Adrenal gland (tissue), 12 donors: ENCODE results near the gene NEGR1. TPM values are rescaled to one million over a fixed set of nuclear protein-coding genes. Genes with fewer than 3 reads are reported as not detected.

ENCODE experiments used
- DNase-seq, 7 donors: peaks; one replicate each; pipeline ENCODE4 v3.0.0-alpha.2; 2019 to 2020
- H3K27ac ChIP-seq, 5 donors: fragments of 200-600 bp; sonication (generic) in 4 of 5; 1 replicate in 3 of 5; 2 replicates in 2 of 5; pipeline versions ENCODE4 v1.5.1 to v1.8.0; 2016 to 2020; ENCODE audit warnings: mild to moderate bottlenecking in 1 of 5
- H3K27me3 ChIP-seq: fragments of 200-600 bp; 2 replicates; pipeline ENCODE4 v1.8.0; 2021
- H3K36me3 ChIP-seq, 2 donors: fragments of 200-600 bp; replicated peaks in 1 of 2; 1 replicate in 1 of 2; 2 replicates in 1 of 2; pipeline versions ENCODE4 v1.5.1 to v1.8.0; 2018 to 2022
- H3K4me1 ChIP-seq, 2 donors: fragments of 200-600 bp; replicated peaks in 1 of 2; 1 replicate in 1 of 2; 2 replicates in 1 of 2; pipeline versions ENCODE4 v1.5.1 to v1.8.0; 2018 to 2021
- H3K4me3 ChIP-seq, 4 donors: fragments of 200-600 bp; sonication (generic) in 3 of 4; one replicate each; pipeline ENCODE4 v1.5.1; 2016 to 2018
- H3K9me3 ChIP-seq, 3 donors: fragments of 200-600 bp; sonication (generic) in 1 of 3; replicated peaks in 1 of 3; 1 replicate in 2 of 3; 2 replicates in 1 of 3; pipeline versions ENCODE4 v1.5.1 to v1.8.0; 2016 to 2021
- POLR2A ChIP-seq, 2 donors: fragments of 450-650 bp; IDR thresholded peaks; one replicate each; pipeline ENCODE4 v1.6.1; 2017; ENCODE audit warnings: antibody characterized with exemption in 2 of 2, mild to moderate bottlenecking in 2 of 2, moderate library complexity in 1 of 2
- whole genome bisulfite sequencing, 4 donors: extraction: QIAGEN DNeasy Blood & Tissue Kit in 2 of 4; methylation state at CpG; one replicate each; pipeline versions ENCODE4 v1.1.5 to v1.1.7; 2013 to 2017; 5-methylcytosine and 5-hydroxymethylcytosine counted together
- intact Hi-C, 2 donors: fragments of 100-400 bp; cut with DNase I; formaldehyde crosslinking; loops; one replicate each; pipeline versions ENCODE4 v1.14.1 to v1.15.0; 2022 to 2023
- polyA plus RNA-seq, 3 donors: library from polyadenylated mRNA; stranded (reverse); fragments of 200-250 nt in 2 of 3; fragments of 350-450 nt in 1 of 3; fragmentation: Illumina TruSeq in 1 of 3; extraction: RNeasy Lipid Tissue Mini Kit (QIAGEN cat#74804) in 1 of 3; gene quantifications; one replicate each; pipeline ENCODE4 v1.2.3, GENCODE V29; 2013 to 2014
- total RNA-seq, 9 donors: library from RNA; depleted of rRNA in 4 of 9; stranded (reverse); fragments of >200 nt in 4 of 9; fragments of 120-200 nt in 1 of 9; fragmentation: NEBNext Ultra II Directional in 1 of 9; extraction: Animal tissue kit (Norgen Biotek cat#: 25700) in 1 of 9; gene quantifications; one replicate each; pipeline versions ENCODE4 v1.1.0 to v1.2.4, GENCODE V29; 2013 to 2023
- TF ChIP-seq, protein P1 (sequence below), 6 experiments: fragments of 450-650 bp in 4 of 6; fragments of 200-600 bp in 2 of 6; sonication (generic) in 1 of 6; IDR thresholded peaks; 1 replicate in 5 of 6; 2 replicates in 1 of 6; pipeline versions ENCODE4 v1.5.1 to v1.8.0; 2016 to 2021; ENCODE audit warnings: antibody characterized with exemption in 6 of 6, mild to moderate bottlenecking in 2 of 6, moderate library complexity in 1 of 6
- donor health status: healthy with polysubstance abuse.
- donor health status: Bipolar disorder and iron deficiency.
- donor health status: DM: yes; HTN: yes; CAD: no.
- donor health status: DM: no; HTN: no; CAD: no.
- donor health status: DM: no; HTN: no; CAD: no.
- donor health status: DM: yes; HTN: yes; CAD: no.

Gene NEGR1
- total and polyA plus RNA-seq, 12 donors, result 1.1 to 7.4 (median 4.0) TPM

GRCh38 chr1:72322910-72323309 lies 40.6 kb upstream of the NEGR1 start:
- TF ChIP-seq POLR2A (IDR thresholded peaks at IDR 0.05), result no peak
- TF ChIP-seq, protein P1, sequence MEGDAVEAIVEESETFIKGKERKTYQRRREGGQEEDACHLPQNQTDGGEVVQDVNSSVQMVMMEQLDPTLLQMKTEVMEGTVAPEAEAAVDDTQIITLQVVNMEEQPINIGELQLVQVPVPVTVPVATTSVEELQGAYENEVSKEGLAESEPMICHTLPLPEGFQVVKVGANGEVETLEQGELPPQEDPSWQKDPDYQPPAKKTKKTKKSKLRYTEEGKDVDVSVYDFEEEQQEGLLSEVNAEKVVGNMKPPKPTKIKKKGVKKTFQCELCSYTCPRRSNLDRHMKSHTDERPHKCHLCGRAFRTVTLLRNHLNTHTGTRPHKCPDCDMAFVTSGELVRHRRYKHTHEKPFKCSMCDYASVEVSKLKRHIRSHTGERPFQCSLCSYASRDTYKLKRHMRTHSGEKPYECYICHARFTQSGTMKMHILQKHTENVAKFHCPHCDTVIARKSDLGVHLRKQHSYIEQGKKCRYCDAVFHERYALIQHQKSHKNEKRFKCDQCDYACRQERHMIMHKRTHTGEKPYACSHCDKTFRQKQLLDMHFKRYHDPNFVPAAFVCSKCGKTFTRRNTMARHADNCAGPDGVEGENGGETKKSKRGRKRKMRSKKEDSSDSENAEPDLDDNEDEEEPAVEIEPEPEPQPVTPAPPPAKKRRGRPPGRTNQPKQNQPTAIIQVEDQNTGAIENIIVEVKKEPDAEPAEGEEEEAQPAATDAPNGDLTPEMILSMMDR (IDR thresholded peaks at IDR 0.05), result no peak
- Histone ChIP-seq H3K4me3 (no peak overlapping the region), H3K9me3 (no peaks in the 10 kb centered on the region), H3K4me1 (no peaks in the 10 kb centered on the region), H3K27ac (no peak overlapping the region), H3K36me3 (no peaks in the 10 kb centered on the region), H3K27me3 (no peaks in the 10 kb centered on the region)
- 67 to 76% (median 75%) methylated on average over 2 to 3 of the region's 3 CpGs; no CpG with 5 or more reads in 1 of the 4 donors for WGBS, 4 donors
- intact Hi-C loops, result no loop called here
- no peak for DNase-seq

- H3K27me3 ChIP-seq, result no peaks in the 10 kb centered on the region
- WGBS, 4 donors, result 68 to 81% (median 74%) methylated on average over 2 of the region's 2 CpGs
- intact Hi-C loops, result loop anchor here (5.0 kb wide), 1 partner anchor 51 kb away; no protein-coding TSS in a partner anchor
- no peak overlapping the region for H3K27ac ChIP-seq
- H3K36me3 ChIP-seq, result no peaks in the 10 kb centered on the region
- H3K4me1 ChIP-seq, result no peaks in the 10 kb centered on the region
- TF ChIP-seq, protein P1 (IDR thresholded peaks at IDR 0.05), result no peak
- no peak for TF ChIP-seq POLR2A (IDR thresholded peaks at IDR 0.05)
- no peak overlapping the region for H3K4me3 ChIP-seq
- no peaks in the 10 kb centered on the region for H3K9me3 ChIP-seq
- no peak for DNase-seq
Measured at GRCh38 chr1:72296501-72296900, 14.2 kb upstream of the NEGR1 start.

- no peak for DNase-seq
- no peaks in the 10 kb centered on the region for H3K27me3 ChIP-seq
- H3K4me1 ChIP-seq, result no peaks in the 10 kb centered on the region
- no peak overlapping the region for H3K4me3 ChIP-seq
- TF ChIP-seq, protein P1 (IDR thresholded peaks at IDR 0.05), result no peak
- no peak for TF ChIP-seq POLR2A (IDR thresholded peaks at IDR 0.05)
- intact Hi-C loops, result no loop called here
- H3K27ac ChIP-seq, result no peak overlapping the region
- H3K9me3 ChIP-seq, result no peaks in the 10 kb centered on the region
- H3K36me3 ChIP-seq, result no peaks in the 10 kb centered on the region
Measured at GRCh38 chr1:72288886-72289285, 6.5 kb upstream of the NEGR1 start.

- intact Hi-C loops, result no loop called here
- TF ChIP-seq POLR2A (IDR thresholded peaks at IDR 0.05), result no peak
- TF ChIP-seq, protein P1 (IDR thresholded peaks at IDR 0.05), result no peak
- Histone ChIP-seq H3K36me3 (no peaks in the 10 kb centered on the region), H3K27ac (no peak overlapping the region), H3K4me1 (no peaks in the 10 kb centered on the region), H3K27me3 (no peaks in the 10 kb centered on the region), H3K9me3 (no peaks in the 10 kb centered on the region), H3K4me3 (no peak overlapping the region)
- no peak for DNase-seq
- WGBS, 4 donors, result 63 to 65% (median 65%) methylated on average over 4 of the region's 4 CpGs
Measured at GRCh38 chr1:72286401-72286800, 4.1 kb upstream of the NEGR1 start.
